ENCODE data around the gene MIS18BP1. TPM values are rescaled to one million over a fixed set of nuclear protein-coding genes. Genes with fewer than 3 reads are reported as not detected.

MIS18BP1 gene
- total RNA-seq, 1 donor from 2014 or later: 28.4 TPM

Small RNAs within 50 kb of the gene (small RNA-seq; reads per million reads assigned to genes)
- gene RNU6-552P: not detected

Other genes with a start within 250 kb of the MIS18BP1 start
- 65.8 TPM for gene PRPF39, start 169.1 kb downstream of the MIS18BP1 start, total RNA-seq
- 97.9 TPM for gene FKBP3, start 118.7 kb downstream of the MIS18BP1 start, total RNA-seq
- gene FANCM, start 117.3 kb downstream of the MIS18BP1 start, total RNA-seq: 12.5 TPM

Measured in occipital lobe (tissue), 2 donors.